ENCODE data around the gene CACNA2D2.

CACNA2D2 gene

GRCh38 chr3:50359760-50360110 lies 143.7 kb downstream of the CACNA2D2 start:
- FAIRE-seq: no peak

GRCh38 chr3:50358911-50359759 lies 144.3 kb downstream of the CACNA2D2 start, which contains the start of gene TMEM115:
Gene TMEM115 (minus strand): TSS chr3:50359521. CDS start chr3:50359063, 458 bp downstream.
- peak; percentile 47 for FAIRE-seq

GRCh38 chr3:50358355-50358910 lies 145.0 kb downstream of the CACNA2D2 start:
- FAIRE-seq: no peak

GRCh38 chr3:50357481-50357880 lies 146.0 kb downstream of the CACNA2D2 start:
- no peak for FAIRE-seq

- FAIRE-seq: no peak
Measured at GRCh38 chr3:50356553-50356952, 146.9 kb downstream of the CACNA2D2 start.

- FAIRE-seq: no peak
Measured at GRCh38 chr3:50355829-50356552, 147.4 kb downstream of the CACNA2D2 start.

- no peak for FAIRE-seq
Measured at GRCh38 chr3:50354850-50355249, 148.6 kb downstream of the CACNA2D2 start.

GRCh38 chr3:50354186-50354764 lies 149.2 kb downstream of the CACNA2D2 start:
- no peak for FAIRE-seq

GRCh38 chr3:50353245-50354004 lies 150.0 kb downstream of the CACNA2D2 start:
- FAIRE-seq: no peak

- FAIRE-seq: no peak
Measured at GRCh38 chr3:50352781-50353180, 150.7 kb downstream of the CACNA2D2 start.

- FAIRE-seq: no peak
Measured at GRCh38 chr3:50351323-50351697, 152.1 kb downstream of the CACNA2D2 start.

GRCh38 chr3:50350527-50351322 lies 152.7 kb downstream of the CACNA2D2 start, which contains the start of the genes CYB561D2 and NPRL2:
Gene CYB561D2 (plus strand): TSS chr3:50350862. CDS start chr3:50351434, 572 bp downstream.
Gene NPRL2 (minus strand): TSS chr3:50350775. CDS start chr3:50350652, 123 bp downstream.
- FAIRE-seq: no peak

GRCh38 chr3:50350213-50350526 lies 153.3 kb downstream of the CACNA2D2 start:
- no peak for FAIRE-seq

- FAIRE-seq: no peak
Measured at GRCh38 chr3:50347187-50347813, 156.1 kb downstream of the CACNA2D2 start.

- no peak for FAIRE-seq
Measured at GRCh38 chr3:50345586-50346234, 157.7 kb downstream of the CACNA2D2 start, which contains the start of gene ZMYND10. Gene ZMYND10 (minus strand): TSS chr3:50345732. CDS start chr3:50345579, 153 bp downstream.

GRCh38 chr3:50345008-50345407 lies 158.4 kb downstream of the CACNA2D2 start:
- FAIRE-seq: no peak

- no peak for FAIRE-seq
Measured at GRCh38 chr3:50342813-50343633, 160.4 kb downstream of the CACNA2D2 start.

GRCh38 chr3:50341996-50342650 lies 161.3 kb downstream of the CACNA2D2 start:
- no peak for FAIRE-seq

GRCh38 chr3:50341537-50341936 lies 161.9 kb downstream of the CACNA2D2 start:
- FAIRE-seq: no peak

Data from colon (tissue), 2 donors.